Neuronal stem cell (in vitro differentiated cells): ENCODE data around the gene ZNF317.
A peak's percentile ranks its signal among the peaks of the same experiment; 100 is the strongest.

Experiments
- DNase-seq: peaks from one replicate; pipeline ENCODE4 v3.0.0-alpha.2; 2013; ENCODE audit warnings: low spot score
- H2AFZ ChIP-seq: one replicate; pipeline ENCODE4 v1.6.1; 2013; ENCODE audit warnings: mild to moderate bottlenecking, low read length, inconsistent platforms
- H2AK5ac ChIP-seq: 2 replicates; pipeline ENCODE4 v1.6.1; 2013; ENCODE audit warnings: low read depth, mild to moderate bottlenecking, inconsistent platforms, low read length, moderate library complexity, mixed read lengths
- H2BK120ac ChIP-seq: 2 replicates; pipeline ENCODE4 v1.6.1; 2013; ENCODE audit warnings: low read depth, mild to moderate bottlenecking, inconsistent platforms, low read length, moderate library complexity, mixed read lengths
- H2BK12ac ChIP-seq: one replicate; pipeline ENCODE4 v1.6.1; 2013; ENCODE audit warnings: low read length, inconsistent platforms
- H2BK15ac ChIP-seq: 2 replicates; pipeline ENCODE4 v1.6.1; 2013; ENCODE audit warnings: mild to moderate bottlenecking, low read length, inconsistent platforms, mixed read lengths
- H2BK5ac ChIP-seq: one replicate; pipeline ENCODE4 v1.6.1; 2013; ENCODE audit warnings: inconsistent platforms, mild to moderate bottlenecking, low read length, moderate library complexity
- H3K14ac ChIP-seq: one replicate; pipeline ENCODE4 v1.6.1; 2013; ENCODE audit warnings: low read length, inconsistent platforms
- H3K18ac ChIP-seq: 2 replicates; pipeline ENCODE4 v1.6.1; 2013; ENCODE audit warnings: low read length, inconsistent platforms
- H3K23ac ChIP-seq: 2 replicates; pipeline ENCODE4 v1.6.1; 2013; ENCODE audit warnings: low read depth, mild to moderate bottlenecking, mixed read lengths, low read length, inconsistent platforms; ENCODE audit not compliant: poor library complexity
- H3K27ac ChIP-seq: replicated peaks from 3 replicates; pipeline ENCODE4 v1.5.1; 2013; ENCODE audit warnings: low read length, inconsistent platforms
- H3K27me3 ChIP-seq, 3 experiments: 2 replicates each; pipeline ENCODE4 v1.6.1; 2013; ENCODE audit warnings: low read length in 3 of 3, mild to moderate bottlenecking in 2 of 3, inconsistent platforms in 1 of 3, low read depth in 1 of 3, mixed read lengths in 1 of 3, moderate library complexity in 1 of 3; ENCODE audit not compliant: control insufficient read depth in 3 of 3, insufficient read depth in 3 of 3
- H3K36me3 ChIP-seq, 2 donors: replicated peaks in 1 of 2; 2 replicates each; pipeline ENCODE4 v1.6.1; 2013; ENCODE audit warnings: low read length in 2 of 2; ENCODE audit not compliant: control insufficient read depth in 2 of 2, insufficient read depth in 2 of 2
- H3K4ac ChIP-seq: 2 replicates; pipeline ENCODE4 v1.6.1; 2013; ENCODE audit warnings: inconsistent platforms, mild to moderate bottlenecking, low read length, moderate library complexity
- H3K4me1 ChIP-seq, 2 donors: 1 replicate in 1 of 2; 2 replicates in 1 of 2; pipeline ENCODE4 v1.6.1; 2013; ENCODE audit warnings: low read length in 2 of 2, low read depth in 1 of 2; ENCODE audit not compliant: control insufficient read depth in 2 of 2, insufficient read depth in 1 of 2
- H3K4me2 ChIP-seq: one replicate; pipeline ENCODE4 v1.6.1; 2013; ENCODE audit warnings: mild to moderate bottlenecking, low read length, inconsistent platforms; ENCODE audit not compliant: insufficient read depth, poor library complexity, severe bottlenecking
- H3K4me3 ChIP-seq, 2 donors: 2 replicates each; pipeline ENCODE4 v1.5.1; 2013; ENCODE audit warnings: low read length in 2 of 2, mild to moderate bottlenecking in 2 of 2, inconsistent platforms in 1 of 2, moderate library complexity in 1 of 2
- H3K79me1 ChIP-seq: one replicate; pipeline ENCODE4 v1.6.1; 2013; ENCODE audit warnings: low read depth, mild to moderate bottlenecking, inconsistent platforms, low read length, moderate library complexity
- H3K9ac ChIP-seq: one replicate; pipeline ENCODE4 v1.6.1; 2013; ENCODE audit warnings: mild to moderate bottlenecking, low read depth, low read length, inconsistent platforms; ENCODE audit not compliant: poor library complexity
- H3K9me3 ChIP-seq, 2 donors: replicated peaks in 1 of 2; 2 replicates each; pipeline versions ENCODE3 to v1.6.1; 2013; ENCODE audit warnings: low read length in 2 of 2, mild to moderate bottlenecking in 2 of 2, inconsistent platforms in 1 of 2, low read depth in 1 of 2, mixed read lengths in 1 of 2, moderate library complexity in 1 of 2; ENCODE audit not compliant: control insufficient read depth in 2 of 2, insufficient read depth in 1 of 2
- H4K8ac ChIP-seq: one replicate; pipeline ENCODE4 v1.6.1; 2013; ENCODE audit warnings: low read depth, mild to moderate bottlenecking, inconsistent platforms, low read length, moderate library complexity
- H4K91ac ChIP-seq: one replicate; pipeline ENCODE4 v1.6.1; 2013; ENCODE audit warnings: low read length, low read depth, mild to moderate bottlenecking, inconsistent platforms; ENCODE audit not compliant: poor library complexity
- WGBS, 2 donors: extraction: QIAGEN DNeasy Blood & Tissue Kit; methylation state at CpG; one replicate each; pipeline ENCODE4 v1.1.7; 2013; ENCODE audit warnings: missing lambda C conversion rate in 2 of 2, mixed read lengths in 1 of 2; ENCODE audit not compliant: insufficient read length in 2 of 2, insufficient replicate concordance in 1 of 2; ENCODE audit errors: extremely low coverage in 2 of 2; 5-methylcytosine and 5-hydroxymethylcytosine counted together

Gene ZNF317

GRCh38 chr19:9155591-9155990 is 15.4 kb downstream of the ZNF317 start:
- no peak overlapping the region for H3K4me2 ChIP-seq
- no peak overlapping the region for H2BK120ac ChIP-seq
- no peaks in the 10 kb centered on the region for H3K27me3 ChIP-seq
- H4K8ac ChIP-seq: no peak overlapping the region
- no peak overlapping the region for H3K14ac ChIP-seq
- no peak overlapping the region for H2AFZ ChIP-seq
- H3K4me1 ChIP-seq: no peaks in the 10 kb centered on the region
- peaks cover 60 to 89% of the 10 kb centered on the region in 2 donors for H3K36me3 ChIP-seq
- DNase-seq: no peak
- no peak overlapping the region for H2AK5ac ChIP-seq
- no peak overlapping the region for H3K4me3 ChIP-seq
- no peak overlapping the region for H3K9ac ChIP-seq
- peaks cover 2% of the 10 kb centered on the region for H3K79me1 ChIP-seq
- no peak overlapping the region for H3K23ac ChIP-seq
- no CpG with 5 or more reads among the region's 4 CpGs for whole genome bisulfite sequencing, 2 donors
- no peak overlapping the region for H2BK15ac ChIP-seq
- no peak overlapping the region for H4K91ac ChIP-seq
- H3K9me3 ChIP-seq: peaks cover 56 to 94% of the 10 kb centered on the region in 2 donors
- H3K18ac ChIP-seq: no peak overlapping the region
- no peak overlapping the region for H2BK5ac ChIP-seq
- no peak overlapping the region for H3K4ac ChIP-seq
- H2BK12ac ChIP-seq: no peak overlapping the region
- no peak overlapping the region for H3K27ac ChIP-seq

GRCh38 chr19:9156304-9156703 is 16.1 kb downstream of the ZNF317 start:
- Histone ChIP-seq H2BK120ac (no peak overlapping the region), H3K4me2 (no peak overlapping the region), H2BK5ac (no peak overlapping the region), H3K27me3 (no peaks in the 10 kb centered on the region), H3K23ac (no peak overlapping the region), H3K4me3 (no peak overlapping the region), H3K9me3 (peaks cover 59 to 94% of the 10 kb centered on the region in 2 donors), H3K4ac (no peak overlapping the region), H3K4me1 (no peaks in the 10 kb centered on the region), H3K9ac (no peak overlapping the region), H4K91ac (no peak overlapping the region), H3K79me1 (peaks cover 2% of the 10 kb centered on the region), H3K14ac (no peak overlapping the region), H3K27ac (no peak overlapping the region), H3K36me3 (peaks cover 64 to 92% of the 10 kb centered on the region in 2 donors), H3K18ac (no peak overlapping the region), H4K8ac (no peak overlapping the region), H2BK15ac (no peak overlapping the region), H2BK12ac (no peak overlapping the region), H2AFZ (no peak overlapping the region), H2AK5ac (no peak overlapping the region)
- no CpG with 5 or more reads among the region's 1 CpG for WGBS, 2 donors
- no peak for DNase-seq

GRCh38 chr19:9159891-9160290 is 19.7 kb downstream of the ZNF317 start:
- Histone ChIP-seq H3K18ac (no peak overlapping the region), H3K27ac (no peak overlapping the region), H3K9ac (no peak overlapping the region), H2BK15ac (no peak overlapping the region), H4K91ac (no peak overlapping the region), H3K4ac (no peak overlapping the region), H3K36me3 (peaks cover 78 to 97% of the 10 kb centered on the region in 2 donors), H4K8ac (no peak overlapping the region), H3K4me3 (no peak overlapping the region), H2AK5ac (no peak overlapping the region), H2BK5ac (no peak overlapping the region), H3K14ac (no peak overlapping the region), H2AFZ (no peak overlapping the region), H2BK120ac (no peak overlapping the region), H3K27me3 (no peaks in the 10 kb centered on the region), H3K4me1 (no peaks in the 10 kb centered on the region), H3K23ac (peak overlapping the region; percentile 59), H2BK12ac (no peak overlapping the region), H3K79me1 (no peaks in the 10 kb centered on the region), H3K9me3 (peaks cover 64 to 84% of the 10 kb centered on the region in 2 donors), H3K4me2 (no peak overlapping the region)
- no peak for DNase-seq
- WGBS, 2 donors: no CpG with 5 or more reads among the region's 13 CpGs

GRCh38 chr19:9161427-9161826 is 21.2 kb downstream of the ZNF317 start:
- no peaks in the 10 kb centered on the region for H3K27me3 ChIP-seq
- H4K8ac ChIP-seq: no peak overlapping the region
- no CpG with 5 or more reads among the region's 12 CpGs for WGBS, 2 donors
- H3K18ac ChIP-seq: no peak overlapping the region
- no peak overlapping the region for H2BK5ac ChIP-seq
- H3K23ac ChIP-seq: no peak overlapping the region
- H3K27ac ChIP-seq: no peak overlapping the region
- no peak overlapping the region for H2BK12ac ChIP-seq
- no peak for DNase-seq
- H3K9me3 ChIP-seq: peaks cover 53 to 69% of the 10 kb centered on the region in 2 donors
- H3K9ac ChIP-seq: no peak overlapping the region
- H3K4me2 ChIP-seq: no peak overlapping the region
- no peak overlapping the region for H3K14ac ChIP-seq
- no peak overlapping the region for H3K4me3 ChIP-seq
- no peak overlapping the region for H2BK120ac ChIP-seq
- no peaks in the 10 kb centered on the region for H3K4me1 ChIP-seq
- no peak overlapping the region for H2BK15ac ChIP-seq
- no peak overlapping the region for H2AFZ ChIP-seq
- no peak overlapping the region for H4K91ac ChIP-seq
- H3K79me1 ChIP-seq: no peaks in the 10 kb centered on the region
- H3K36me3 ChIP-seq: peaks cover 67 to 91% of the 10 kb centered on the region in 2 donors
- H3K4ac ChIP-seq: no peak overlapping the region
- H2AK5ac ChIP-seq: no peak overlapping the region
